Muscle layer of duodenum (tissue), 2 donors: ENCODE data around the gene ROR1.

Experiments
- H3K27ac ChIP-seq: one replicate; pipeline ENCODE4 v1.7.0; 2013; ENCODE audit warnings: mild to moderate bottlenecking, low read length
- H3K27me3 ChIP-seq: one replicate; pipeline ENCODE4 v1.7.0; 2013; ENCODE audit warnings: low read depth, mild to moderate bottlenecking, control low read depth, low read length
- H3K36me3 ChIP-seq, 2 donors: one replicate each; pipeline ENCODE4 v1.7.0; 2013; ENCODE audit warnings: low read length in 2 of 2, control low read depth in 1 of 2, mild to moderate bottlenecking in 1 of 2; ENCODE audit not compliant: insufficient read depth in 2 of 2, control insufficient read depth in 1 of 2
- H3K4me1 ChIP-seq, 2 donors: one replicate each; pipeline ENCODE4 v1.7.0; 2013; ENCODE audit warnings: low read length in 2 of 2, mild to moderate bottlenecking in 2 of 2, control low read depth in 1 of 2, moderate library complexity in 1 of 2; ENCODE audit not compliant: insufficient read depth in 2 of 2, control insufficient read depth in 1 of 2
- H3K4me3 ChIP-seq, 2 donors: one replicate each; pipeline ENCODE4 v1.7.0; 2013; ENCODE audit warnings: low read length in 2 of 2, low read depth in 1 of 2, mild to moderate bottlenecking in 1 of 2
- H3K9me3 ChIP-seq, 2 donors: one replicate each; pipeline ENCODE4 v1.7.0; 2013; ENCODE audit warnings: low read length in 2 of 2, control low read depth in 1 of 2, mild to moderate bottlenecking in 1 of 2; ENCODE audit not compliant: control insufficient read depth in 1 of 2
- donor health status: healthy.

ROR1 gene

GRCh38 chr1:64137412-64137803, 363.6 kb downstream of the ROR1 start:
- Histone ChIP-seq H3K4me1 (peaks cover 0 to 4% of the 10 kb centered on the region in 2 donors), H3K4me3 (no peak overlapping the region), H3K9me3 (no peaks in the 10 kb centered on the region), H3K36me3 (peaks cover 0 to 18% of the 10 kb centered on the region in 2 donors), H3K27me3 (no peaks in the 10 kb centered on the region), H3K27ac (no peak overlapping the region)

DNA sequence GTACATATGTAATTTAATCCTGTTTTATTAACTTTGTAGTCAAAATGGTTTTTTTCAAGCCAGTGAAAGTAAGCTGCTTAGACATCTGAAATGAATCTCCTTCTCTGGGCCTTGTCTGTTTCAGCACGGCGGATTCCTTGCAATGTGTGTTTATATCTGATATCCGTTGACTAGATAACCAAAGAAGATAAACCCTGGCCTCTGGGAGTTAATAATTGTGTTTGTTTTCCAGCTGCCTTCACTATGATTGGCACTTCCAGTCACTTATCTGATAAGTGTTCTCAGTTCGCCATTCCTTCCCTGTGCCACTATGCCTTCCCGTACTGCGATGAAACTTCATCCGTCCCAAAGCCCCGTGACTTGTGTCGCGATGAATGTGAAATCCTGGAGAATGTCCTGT, 366.1 kb downstream of the ROR1 start:
- H3K36me3 ChIP-seq, result peaks cover 0 to 31% of the 10 kb centered on the region in 2 donors
- H3K4me3 ChIP-seq, result no peak overlapping the region
- peaks cover 0 to 4% of the 10 kb centered on the region in 2 donors for H3K4me1 ChIP-seq
- no peaks in the 10 kb centered on the region for H3K27me3 ChIP-seq
- no peak overlapping the region for H3K27ac ChIP-seq
- no peaks in the 10 kb centered on the region for H3K9me3 ChIP-seq

- Histone ChIP-seq H3K4me1 (peaks cover 0 to 4% of the 10 kb centered on the region in 2 donors), H3K36me3 (peaks cover 2 to 31% of the 10 kb centered on the region in 2 donors), H3K27me3 (no peaks in the 10 kb centered on the region), H3K4me3 (no peak overlapping the region), H3K27ac (no peak overlapping the region), H3K9me3 (no peaks in the 10 kb centered on the region)
Measured at GRCh38 chr1:64140596-64140995, 366.8 kb downstream of the ROR1 start.

GRCh38 chr1:64147045-64147724, 373.4 kb downstream of the ROR1 start:
- Histone ChIP-seq H3K27me3 (no peaks in the 10 kb centered on the region), H3K4me3 (no peak overlapping the region), H3K4me1 (no peaks in the 10 kb centered on the region)

DNA sequence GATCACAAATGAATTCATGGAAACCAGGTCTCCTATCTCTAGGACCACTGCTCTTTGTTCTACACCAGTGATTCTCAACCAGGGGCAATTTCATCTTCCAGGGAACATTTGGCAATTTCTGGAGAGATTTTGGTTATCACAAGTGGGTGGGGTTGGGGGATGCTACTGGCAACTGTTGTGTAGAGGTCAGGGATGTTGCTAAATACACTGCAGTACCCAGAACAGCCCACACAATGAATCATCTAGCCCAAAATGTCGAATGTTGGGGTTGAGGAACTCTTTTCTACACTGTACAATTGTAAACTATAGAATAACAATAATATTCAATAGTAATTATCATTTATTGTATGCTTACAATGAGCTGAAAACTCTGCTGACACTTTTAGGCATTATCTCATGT, 373.9 kb downstream of the ROR1 start:
- Histone ChIP-seq H3K27ac (no peak overlapping the region), H3K27me3 (no peaks in the 10 kb centered on the region), H3K4me1 (no peaks in the 10 kb centered on the region), H3K4me3 (no peak overlapping the region), H3K36me3 (peaks cover 3 to 10% of the 10 kb centered on the region in 2 donors), H3K9me3 (no peaks in the 10 kb centered on the region)

More at GRCh38 chr1:64147045-64147724, 373.4 kb downstream of the ROR1 start:
- peaks cover 3 to 13% of the 10 kb centered on the region in 2 donors for H3K36me3 ChIP-seq
- H3K27ac ChIP-seq, result no peak overlapping the region
- no peaks in the 10 kb centered on the region for H3K9me3 ChIP-seq

- H3K27ac ChIP-seq, result no peak overlapping the region
- H3K4me3 ChIP-seq, result no peak overlapping the region
- no peaks in the 10 kb centered on the region for H3K9me3 ChIP-seq
- peaks cover 0 to 3% of the 10 kb centered on the region in 2 donors for H3K36me3 ChIP-seq
- H3K4me1 ChIP-seq, result no peaks in the 10 kb centered on the region
- H3K27me3 ChIP-seq, result no peaks in the 10 kb centered on the region
Measured at GRCh38 chr1:64150266-64150665, 376.4 kb downstream of the ROR1 start.

- Histone ChIP-seq H3K4me1 (no peaks in the 10 kb centered on the region), H3K36me3 (no peaks in the 10 kb centered on the region), H3K27me3 (no peaks in the 10 kb centered on the region), H3K27ac (no peak overlapping the region), H3K4me3 (no peak overlapping the region), H3K9me3 (no peaks in the 10 kb centered on the region)
Measured at GRCh38 chr1:64150729-64151230, 377.0 kb downstream of the ROR1 start.

- Histone ChIP-seq H3K27ac (no peak overlapping the region), H3K36me3 (peaks cover 5% of the 10 kb centered on the region in 2 donors), H3K27me3 (no peaks in the 10 kb centered on the region), H3K9me3 (no peaks in the 10 kb centered on the region), H3K4me1 (no peaks in the 10 kb centered on the region), H3K4me3 (no peak overlapping the region)
Measured at GRCh38 chr1:64155278-64155677, 381.5 kb downstream of the ROR1 start.

- no peaks in the 10 kb centered on the region for H3K27me3 ChIP-seq
- H3K4me3 ChIP-seq, result no peak overlapping the region
- peaks cover 0 to 19% of the 10 kb centered on the region in 2 donors for H3K4me1 ChIP-seq
- H3K36me3 ChIP-seq, result peaks cover 5% of the 10 kb centered on the region in 2 donors
- H3K9me3 ChIP-seq, result no peaks in the 10 kb centered on the region
- no peak overlapping the region for H3K27ac ChIP-seq
Measured at GRCh38 chr1:64161357-64161941, 387.6 kb downstream of the ROR1 start.

- H3K27ac ChIP-seq, result no peak overlapping the region
- H3K4me3 ChIP-seq, result no peak overlapping the region
- peaks cover 0 to 19% of the 10 kb centered on the region in 2 donors for H3K4me1 ChIP-seq
- no peaks in the 10 kb centered on the region for H3K9me3 ChIP-seq
- no peaks in the 10 kb centered on the region for H3K27me3 ChIP-seq
- peaks cover 5% of the 10 kb centered on the region in 2 donors for H3K36me3 ChIP-seq
Measured at GRCh38 chr1:64162151-64162550, 388.3 kb downstream of the ROR1 start.

DNA sequence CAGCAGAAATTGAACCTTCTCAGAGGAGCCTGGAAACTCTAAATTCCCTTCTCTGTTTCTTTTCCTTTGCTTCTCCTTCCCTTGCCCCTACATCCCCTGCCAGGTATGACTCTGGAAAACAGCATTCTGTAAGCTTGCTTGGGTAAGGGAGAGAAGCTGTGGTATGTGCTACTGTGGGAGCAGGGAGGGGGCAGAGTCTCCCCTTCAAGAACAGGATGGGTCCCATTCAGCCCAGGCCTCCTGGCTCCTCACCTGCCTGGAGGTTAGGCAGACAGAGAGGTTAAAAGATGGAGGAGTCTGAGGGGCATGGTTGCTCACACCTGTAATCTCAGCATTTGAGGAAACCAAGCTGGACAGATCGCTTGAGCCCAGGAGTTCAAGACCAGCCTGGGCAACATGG, 389.0 kb downstream of the ROR1 start:
- Histone ChIP-seq H3K4me1 (peaks cover 0 to 19% of the 10 kb centered on the region in 2 donors), H3K27me3 (no peaks in the 10 kb centered on the region), H3K27ac (no peak overlapping the region), H3K9me3 (no peaks in the 10 kb centered on the region), H3K36me3 (peaks cover 5% of the 10 kb centered on the region in 2 donors), H3K4me3 (no peak overlapping the region)
